ENCODE results near the gene SPANXN5. TPM values are rescaled to one million over a fixed set of nuclear protein-coding genes. Genes with fewer than 3 reads are reported as not detected.
"Not testable (repeated sequence)": the region's sequence is repeated elsewhere in the genome, so short reads cannot be mapped to it uniquely, and the experiment has no call there.

The SPANXN5 gene
- total RNA-seq (not detected), total RNA-seq (0 to 0.06 (median 0) reads per million in 172 experiments)
- not detected for polyA plus RNA-seq (2013, experiment 1 of 2)
- polyA plus RNA-seq (2013, experiment 2 of 2): not detected

DNA sequence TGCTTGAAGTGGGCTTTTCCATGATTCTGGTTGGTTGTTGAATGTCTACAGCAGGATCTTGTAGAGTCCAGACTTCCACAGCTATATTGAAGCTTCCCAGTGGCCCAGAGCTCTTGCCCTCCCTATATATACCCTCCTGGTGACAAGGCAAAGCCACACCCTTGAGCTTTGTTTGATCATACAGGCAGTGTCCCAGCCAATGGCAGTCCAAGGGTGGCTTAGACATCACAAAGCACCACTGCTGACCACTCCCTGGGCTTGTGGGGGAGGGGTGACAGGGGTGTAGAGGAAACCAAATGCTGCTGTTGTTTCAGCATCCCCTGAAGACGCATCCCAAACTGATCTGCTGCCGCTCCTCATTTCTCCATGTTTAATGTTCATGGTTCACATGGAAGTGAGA, at the start of gene SPANXN5:
SPANXN5 (minus strand) TSS at position 101 of the 400 bp plus-strand sequence; CDS start at position 22, 79 bp downstream.
- H3K9me3 ChIP-seq (ENCODE audit: control insufficient read depth in 1 of 2, insufficient read depth in 1 of 2, low read length in 2 of 2); H3K4me1 ChIP-seq (ENCODE audit: insufficient read depth, low read length); CTCF ChIA-PET; H3K27ac ChIP-seq (ENCODE audit: low read depth in 1 of 2, low read length in 2 of 2); intact Hi-C loops (cut with DNase I, micrococcal nuclease); H3K27me3 Mint-ChIP-seq; H3K9me3 Mint-ChIP-seq; H3K4me3 ChIP-seq (ENCODE audit: low read length); H3K4me3 Mint-ChIP-seq; H3K36me3 ChIP-seq (ENCODE audit: insufficient read depth, low read length); POLR2A ChIA-PET; H3K4me1 Mint-ChIP-seq (ENCODE audit: low read depth); ATAC-seq (ENCODE audit: poor library complexity); DNase-seq; H3K27ac Mint-ChIP-seq; H3K27me3 ChIP-seq (ENCODE audit: control insufficient read depth in 1 of 2, insufficient read depth in 2 of 2, low read length in 2 of 2); H3K36me3 Mint-ChIP-seq (ENCODE audit: low read depth): not testable (repeated sequence)

DNA sequence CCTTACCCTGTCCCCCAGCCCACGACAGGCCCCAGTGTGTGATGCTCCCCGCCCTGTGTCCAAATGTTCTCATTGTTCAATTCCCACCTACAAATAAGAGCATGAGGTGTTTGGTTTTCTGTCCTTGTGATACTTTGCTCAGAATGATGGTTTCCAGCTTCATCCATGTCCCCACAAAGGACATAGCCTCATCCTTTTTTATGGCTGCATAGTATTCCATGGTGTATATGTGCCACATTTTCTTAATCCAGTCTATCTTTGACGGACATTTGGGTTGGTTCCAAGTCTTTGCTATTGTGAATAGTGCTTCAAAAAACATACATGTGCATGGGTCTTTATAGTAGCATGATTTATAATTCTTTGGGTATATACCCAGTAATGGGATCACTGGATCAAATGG, 46.4 kb upstream of the SPANXN5 start:
- intact Hi-C loops (cut with DNase I, micrococcal nuclease); ATAC-seq (ENCODE audit: poor library complexity); DNase-seq; H3K9me3 Mint-ChIP-seq; H3K27ac ChIP-seq (ENCODE audit: low read depth in 1 of 2, low read length in 2 of 2); H3K27ac Mint-ChIP-seq; H3K36me3 Mint-ChIP-seq (ENCODE audit: low read depth); H3K9me3 ChIP-seq (ENCODE audit: control insufficient read depth in 1 of 2, insufficient read depth in 1 of 2, low read length in 2 of 2); POLR2A ChIA-PET; CTCF ChIA-PET; H3K27me3 Mint-ChIP-seq; H3K4me3 ChIP-seq (ENCODE audit: low read length); H3K4me1 Mint-ChIP-seq (ENCODE audit: low read depth); H3K36me3 ChIP-seq (ENCODE audit: insufficient read depth, low read length); H3K27me3 ChIP-seq (ENCODE audit: control insufficient read depth in 1 of 2, insufficient read depth in 2 of 2, low read length in 2 of 2); H3K4me1 ChIP-seq (ENCODE audit: insufficient read depth, low read length); H3K4me3 Mint-ChIP-seq: not testable (repeated sequence)

DNA sequence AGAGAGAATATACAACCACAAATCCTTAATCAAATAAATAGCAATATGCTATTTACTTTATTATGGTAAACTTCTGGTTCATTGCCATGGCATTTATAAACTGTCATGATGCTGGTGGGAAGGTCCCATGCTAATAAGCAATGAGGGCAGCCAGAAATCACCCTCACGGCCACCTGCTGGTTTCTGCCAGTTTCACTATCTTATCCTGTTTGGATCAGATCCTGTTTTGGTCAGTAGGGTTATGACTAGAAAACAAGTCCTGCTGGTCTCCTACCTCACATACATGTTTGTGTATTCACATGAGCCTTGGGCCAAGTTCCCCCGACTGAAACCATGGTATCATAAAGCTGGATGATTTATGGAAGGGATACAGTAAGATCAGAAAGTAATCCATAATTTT, 41.9 kb upstream of the SPANXN5 start:
- DNase-seq: no peak
- POLR2A ChIA-PET: no interaction called here
- Mint-ChIP-seq H3K4me1 (ENCODE audit: low read depth) (no peaks in the 10 kb centered on the region), H3K4me3 (no peak overlapping the region), H3K9me3 (no peaks in the 10 kb centered on the region), H3K27ac (no peak overlapping the region), H3K27me3 (no peaks in the 10 kb centered on the region), H3K36me3 (ENCODE audit: low read depth) (no peaks in the 10 kb centered on the region)
- Histone ChIP-seq H3K4me1 (ENCODE audit: insufficient read depth, low read length) (no peaks in the 10 kb centered on the region), H3K36me3 (ENCODE audit: insufficient read depth, low read length) (no peaks in the 10 kb centered on the region), H3K9me3 (ENCODE audit: control insufficient read depth in 1 of 2, insufficient read depth in 1 of 2, low read length in 2 of 2) (no peaks in the 10 kb centered on the region), H3K27me3 (ENCODE audit: control insufficient read depth in 1 of 2, insufficient read depth in 2 of 2, low read length in 2 of 2) (no peaks in the 10 kb centered on the region), H3K27ac (ENCODE audit: low read depth in 1 of 2, low read length in 2 of 2) (no peak overlapping the region), H3K4me3 (ENCODE audit: low read length) (no peak overlapping the region)
- intact Hi-C loops (cut with DNase I, micrococcal nuclease): no loop called here
- ATAC-seq (ENCODE audit: poor library complexity): no peak
- TF ChIP-seq CTCF (IDR thresholded peaks at IDR 0.05): no peak
- CTCF ChIA-PET: no interaction called here

DNA sequence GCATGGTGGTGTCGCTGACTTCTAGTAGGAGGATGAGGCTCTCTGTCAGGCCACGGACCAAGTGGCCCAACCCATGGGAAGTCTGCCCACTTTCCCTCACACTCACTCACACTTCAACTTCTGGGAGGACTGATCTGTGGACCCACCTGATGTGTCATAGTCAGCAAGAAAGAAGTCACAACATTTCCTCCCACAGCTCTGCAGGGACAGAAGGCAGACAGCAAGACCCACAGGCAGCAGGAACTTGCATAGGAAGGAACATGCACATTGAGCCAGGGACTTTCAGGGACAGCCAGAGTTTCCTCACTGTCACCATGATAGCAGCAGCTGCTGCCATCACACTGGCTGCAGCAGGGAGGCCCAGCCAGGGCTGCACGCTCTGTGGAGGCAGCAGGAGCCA, 33.3 kb upstream of the SPANXN5 start:
- Mint-ChIP-seq H3K27ac (no peak overlapping the region), H3K36me3 (ENCODE audit: low read depth) (no peaks in the 10 kb centered on the region), H3K27me3 (no peaks in the 10 kb centered on the region), H3K4me1 (ENCODE audit: low read depth) (no peaks in the 10 kb centered on the region), H3K9me3 (no peaks in the 10 kb centered on the region), H3K4me3 (no peak overlapping the region)
- no peak for ATAC-seq (ENCODE audit: poor library complexity)
- POLR2A ChIA-PET: no interaction called here
- Histone ChIP-seq H3K4me1 (ENCODE audit: insufficient read depth, low read length) (no peaks in the 10 kb centered on the region), H3K9me3 (ENCODE audit: control insufficient read depth in 1 of 2, insufficient read depth in 1 of 2, low read length in 2 of 2) (no peaks in the 10 kb centered on the region), H3K27me3 (ENCODE audit: control insufficient read depth in 1 of 2, insufficient read depth in 2 of 2, low read length in 2 of 2) (no peaks in the 10 kb centered on the region), H3K4me3 (ENCODE audit: low read length) (no peak overlapping the region), H3K27ac (ENCODE audit: low read depth in 1 of 2, low read length in 2 of 2) (no peak overlapping the region), H3K36me3 (ENCODE audit: insufficient read depth, low read length) (no peaks in the 10 kb centered on the region)
- CTCF ChIA-PET: no interaction called here
- no peak for DNase-seq
- no peak for TF ChIP-seq CTCF (IDR thresholded peaks at IDR 0.05)
- intact Hi-C loops (cut with DNase I, micrococcal nuclease): no loop called here
